ENCODE results near the gene TEPSIN. TPM values are rescaled to one million over a fixed set of nuclear protein-coding genes. Genes with fewer than 3 reads are reported as not detected.

Gene TEPSIN
- total and polyA plus RNA-seq, 2 of the 13 experiments (the other 11 are each of a cell fraction or from before 2014, with no cell fraction given): 16.1 to 18.8 TPM

DNA sequence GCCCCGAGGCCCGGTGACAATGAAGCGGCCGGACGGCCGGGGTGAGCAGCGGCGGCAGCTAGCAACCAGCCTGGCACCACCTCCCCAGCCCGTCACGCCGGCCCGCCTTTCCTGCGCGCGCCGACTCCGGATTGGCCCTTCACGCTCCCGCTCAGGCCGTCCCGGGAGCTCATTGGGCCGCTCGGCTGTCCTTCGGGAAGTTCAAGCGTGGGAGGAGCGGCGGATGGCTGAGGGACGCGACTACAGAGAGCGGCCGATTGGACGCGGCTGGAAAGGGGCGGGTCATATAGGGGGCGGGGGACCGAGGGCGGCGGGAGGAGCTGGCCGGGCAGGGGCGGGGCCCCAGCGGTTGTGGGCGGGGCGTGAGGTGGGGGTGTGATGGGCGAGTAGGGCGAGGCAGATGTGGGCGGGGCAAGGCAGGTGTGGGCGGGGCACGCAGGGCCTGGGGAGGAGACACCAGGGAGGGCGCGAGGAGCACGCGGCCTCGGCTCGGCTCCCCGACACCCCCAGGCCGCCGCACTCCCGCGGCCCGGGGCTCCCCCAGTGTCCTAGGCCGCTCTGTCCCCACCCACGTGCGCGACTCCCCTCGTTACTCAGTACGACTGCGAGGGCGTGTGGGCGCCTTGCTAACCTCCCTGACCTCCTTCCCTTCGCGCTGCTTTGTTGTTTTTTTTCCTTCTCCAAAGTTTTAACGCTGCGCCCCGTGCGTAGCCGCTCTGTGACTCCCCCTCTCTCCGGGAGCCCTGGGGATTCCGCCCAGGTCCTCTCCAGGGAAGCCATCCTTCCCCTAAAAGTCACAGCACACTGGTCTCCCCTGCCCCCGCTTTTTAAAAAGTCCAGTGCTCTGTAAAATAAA is 15.7 kb downstream of the TEPSIN start, which contains the start of gene CEP131 (continued):
- TF ChIP-seq ZNF687 (CRISPR knock-in tag; IDR thresholded peaks at IDR 0.05) (peak; percentile 98), RBAK (CRISPR knock-in tag; IDR thresholded peaks at IDR 0.05) (0 out of 2 replicates have a peak, but pooled peaks have one; percentile 54), ZNF670 (CRISPR knock-in tag; IDR thresholded peaks at IDR 0.05; ENCODE audit: borderline replicate concordance) (peak; percentile 76; the same call in 1 of the 2 replicates), ZBTB26 (CRISPR knock-in tag; IDR thresholded peaks at IDR 0.05; ENCODE audit: borderline replicate concordance) (peak; percentile 56; the same call in 1 of the 2 replicates), PAF1 (CRISPR knock-in tag; IDR thresholded peaks at IDR 0.05) (no peak), CCDC6 (CRISPR knock-in tag; IDR thresholded peaks at IDR 0.05) (peak; percentile 70; the same call in 1 of the 2 replicates), PHB2 (IDR thresholded peaks at IDR 0.05; ENCODE audit: partially characterized antibody) (no peak), NRL (CRISPR knock-in tag; IDR thresholded peaks at IDR 0.05; ENCODE audit: borderline replicate concordance) (peak; percentile 62), ZNF142 (CRISPR knock-in tag; IDR thresholded peaks at IDR 0.05) (peak; percentile 62; the same call in 1 of the 2 replicates), AGO2 (optimal IDR thresholded peaks at IDR 0.05; ENCODE audit: low read depth, low read length) (peak; percentile 48), CREBL2 (CRISPR knock-in tag; IDR thresholded peaks at IDR 0.05; ENCODE audit: borderline replicate concordance) (peak; percentile 89; the same call in 1 of the 2 replicates), ZNF136 (CRISPR knock-in tag; IDR thresholded peaks at IDR 0.05; ENCODE audit: low read depth) (no peak), ZNF24 (IDR thresholded peaks at IDR 0.05) (no peak), SIX1 (CRISPR knock-in tag; IDR thresholded peaks at IDR 0.05; ENCODE audit: borderline replicate concordance) (no peak), ZSCAN29 (CRISPR knock-in tag; conservative IDR thresholded peaks at IDR 0.05) (0 out of 2 replicates have a peak, but pooled peaks have one; percentile 22), ZNF775 (CRISPR knock-in tag; IDR thresholded peaks at IDR 0.05; ENCODE audit: borderline replicate concordance) (no peak)
